K562 (cell line): ENCODE measurements around the gene KRTAP5-1.

Source experiments
- CTCF ChIP-seq, 3 experiments: IDR thresholded peaks in 2 of 3; conservative IDR thresholded peaks in 1 of 3; 2 replicates each; pipeline ENCODE4 v1.5.1; 2011 to 2012; ENCODE audit warnings: low read length in 3 of 3, mild to moderate bottlenecking in 3 of 3, control low read depth in 2 of 3, improper control_type of control experiment in 1 of 3, inconsistent platforms in 1 of 3, low read depth in 1 of 3, mixed read lengths in 1 of 3, moderate library complexity in 1 of 3; ENCODE audit not compliant: insufficient read depth in 2 of 3
- ESRRA ChIP-seq: fragments of 450-650 bp; IDR thresholded peaks from 2 replicates; pipeline ENCODE4 v1.6.1; 2014; ENCODE audit warnings: low read depth, mild to moderate bottlenecking, moderate library complexity, borderline replicate concordance
- JUNB ChIP-seq: fragments of 450-650 bp; formaldehyde crosslinking; conservative IDR thresholded peaks from 2 replicates; pipeline ENCODE4 v1.4.0; 2020; ENCODE audit warnings: mild to moderate bottlenecking
- POLR2AphosphoS5 ChIP-seq: IDR thresholded peaks from 2 replicates; pipeline ENCODE4 v1.6.1; 2011; ENCODE audit warnings: mild to moderate bottlenecking, low read depth, low read length, moderate library complexity; ENCODE audit not compliant: control insufficient read depth, insufficient read depth
- RFX1 ChIP-seq: fragments of 450-650 bp; IDR thresholded peaks from 2 replicates; pipeline ENCODE4 v1.6.1; 2016; ENCODE audit warnings: mild to moderate bottlenecking, moderate library complexity
- SIX5 ChIP-seq, 2 experiments: IDR thresholded peaks; 2 replicates each; pipeline ENCODE4 v1.6.1; 2011; ENCODE audit warnings: low read length in 2 of 2, borderline replicate concordance in 1 of 2, low read depth in 1 of 2, mild to moderate bottlenecking in 1 of 2, moderate library complexity in 1 of 2; ENCODE audit not compliant: insufficient read depth in 1 of 2
- TBP ChIP-seq: optimal IDR thresholded peaks from 2 replicates; pipeline ENCODE3; 2011; ENCODE audit warnings: low read depth, low read length, improper control_type of control experiment
- ZBTB33 ChIP-seq: sonication (generic); formaldehyde crosslinking; IDR thresholded peaks from 2 replicates; pipeline ENCODE4 v1.8.1; 2023; ENCODE audit warnings: mild to moderate bottlenecking, missing genetic modification reagents

GRCh38 chr11:1573903-1574237 is 11.2 kb downstream of the KRTAP5-1 start:
- no peak for TF ChIP-seq JUNB (CRISPR knock-in tag)
- TF ChIP-seq TBP = no peak
- no peak for TF ChIP-seq ESRRA
- TF ChIP-seq SIX5 (IDR thresholded peaks at IDR 0.05; ENCODE audit: borderline replicate concordance in 1 of 2, insufficient read depth in 1 of 2, low read depth in 1 of 2, low read length in 2 of 2) = no peak
- no peak for TF ChIP-seq RFX1
- no peak for TF ChIP-seq POLR2AphosphoS5
- no peak for TF ChIP-seq CTCF (IDR thresholded peaks at IDR 0.05 in 2 of 3, conservative IDR thresholded peaks at IDR 0.05 in 1 of 3; ENCODE audit: insufficient read depth in 2 of 3, low read depth in 1 of 3, low read length in 3 of 3)
- no peak for TF ChIP-seq ZBTB33 (CRISPR knock-in tag)
